HUES64 (cell line): ENCODE measurements around the gene TMEM117.
A peak's percentile ranks its signal among the peaks of the same experiment; 100 is the strongest.

Experiments used
- H3K27ac ChIP-seq: 2 replicates; pipeline ENCODE4 v1.7.0; 2013; ENCODE audit warnings: low read depth, low read length, inconsistent platforms
- H3K27me3 ChIP-seq: 2 replicates; pipeline ENCODE4 v1.6.1; 2013; ENCODE audit warnings: mild to moderate bottlenecking, low read length; ENCODE audit not compliant: insufficient read depth
- H3K36me3 ChIP-seq: 2 replicates; pipeline ENCODE4 v1.6.1; 2013; ENCODE audit warnings: mild to moderate bottlenecking, low read length; ENCODE audit not compliant: insufficient read depth
- H3K4me1 ChIP-seq: 2 replicates; pipeline ENCODE4 v1.6.1; 2013; ENCODE audit warnings: mild to moderate bottlenecking, low read length, moderate library complexity; ENCODE audit not compliant: insufficient read depth
- H3K4me3 ChIP-seq: 2 replicates; pipeline ENCODE4 v1.5.1; 2013; ENCODE audit warnings: mild to moderate bottlenecking, low read length, moderate library complexity
- H3K9ac ChIP-seq: 2 replicates; pipeline ENCODE4 v1.6.1; 2013; ENCODE audit warnings: mild to moderate bottlenecking, low read depth, low read length
- H3K9me3 ChIP-seq: 2 replicates; pipeline ENCODE4 v1.6.1; 2013; ENCODE audit warnings: low read depth, low read length; ENCODE audit not compliant: insufficient read depth
- WGBS: fragments of 150-250, 120-280 bp; methylation state at CpG from one replicate; pipeline ENCODE4 v1.1.7; 2013; ENCODE audit warnings: missing lambda C conversion rate; 5-methylcytosine and 5-hydroxymethylcytosine counted together

The TMEM117 gene

DNA sequence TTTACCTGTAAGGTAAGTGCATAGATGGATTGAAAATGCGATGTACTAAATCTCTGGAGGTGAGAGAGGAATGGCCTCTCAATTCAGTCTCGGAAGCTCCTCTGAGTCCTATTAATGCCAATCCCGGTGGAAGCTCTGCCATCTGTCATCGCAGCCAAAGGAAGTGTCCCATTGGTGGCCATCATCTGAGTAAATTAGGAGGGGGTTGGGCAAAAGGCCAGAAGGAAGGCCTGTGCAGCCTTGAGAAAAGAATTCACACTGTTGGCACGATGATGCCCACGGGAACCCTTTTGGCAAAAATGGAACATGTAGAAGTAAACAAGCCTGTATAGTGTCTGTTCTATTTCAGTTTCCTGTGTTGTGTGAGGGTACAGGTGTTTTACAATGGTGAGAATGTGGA, 545.5 kb downstream of the TMEM117 start:
- Histone ChIP-seq H3K4me1 (peaks cover 22% of the 10 kb centered on the region), H3K36me3 (no peaks in the 10 kb centered on the region), H3K27ac (no peak overlapping the region), H3K9me3 (no peaks in the 10 kb centered on the region), H3K4me3 (no peak overlapping the region), H3K27me3 (no peaks in the 10 kb centered on the region), H3K9ac (no peak overlapping the region)
- 95% methylated on average over 6 of the region's 6 CpGs for WGBS

DNA sequence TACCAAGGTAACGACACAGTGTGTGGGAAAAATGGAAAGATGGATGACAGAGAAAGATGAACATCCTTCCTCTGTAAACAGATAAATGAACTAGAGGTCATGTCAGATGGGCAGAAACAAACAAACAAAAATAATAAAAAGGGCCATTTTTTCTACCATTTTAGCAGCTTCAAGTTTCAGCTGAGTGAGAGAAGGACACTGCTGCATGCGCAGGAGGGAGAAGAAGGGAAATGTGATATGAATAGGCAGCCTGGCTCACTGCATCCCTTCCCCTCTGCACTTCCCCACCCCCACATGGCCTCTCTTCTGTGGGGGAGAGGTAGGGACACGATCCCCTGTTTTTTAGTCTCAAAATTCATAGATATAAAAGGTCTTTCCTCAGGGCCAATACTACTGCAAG, 548.3 kb downstream of the TMEM117 start:
- Histone ChIP-seq H3K4me1 (peaks cover 18% of the 10 kb centered on the region), H3K9me3 (no peaks in the 10 kb centered on the region), H3K27ac (no peak overlapping the region), H3K36me3 (no peaks in the 10 kb centered on the region), H3K27me3 (no peaks in the 10 kb centered on the region), H3K4me3 (no peak overlapping the region), H3K9ac (no peak overlapping the region)
- 78% methylated on average over 1 of the region's 3 CpGs for WGBS

GRCh38 chr12:44385964-44386363, 550.1 kb downstream of the TMEM117 start:
- no peak overlapping the region for H3K4me3 ChIP-seq
- no peaks in the 10 kb centered on the region for H3K36me3 ChIP-seq
- WGBS: 91% methylated on average over 4 of the region's 4 CpGs
- H3K9me3 ChIP-seq: no peaks in the 10 kb centered on the region
- H3K27me3 ChIP-seq: no peaks in the 10 kb centered on the region
- no peak overlapping the region for H3K9ac ChIP-seq
- H3K27ac ChIP-seq: no peak overlapping the region
- H3K4me1 ChIP-seq: peaks cover 4% of the 10 kb centered on the region; the same call in 1 of the 2 replicates

DNA sequence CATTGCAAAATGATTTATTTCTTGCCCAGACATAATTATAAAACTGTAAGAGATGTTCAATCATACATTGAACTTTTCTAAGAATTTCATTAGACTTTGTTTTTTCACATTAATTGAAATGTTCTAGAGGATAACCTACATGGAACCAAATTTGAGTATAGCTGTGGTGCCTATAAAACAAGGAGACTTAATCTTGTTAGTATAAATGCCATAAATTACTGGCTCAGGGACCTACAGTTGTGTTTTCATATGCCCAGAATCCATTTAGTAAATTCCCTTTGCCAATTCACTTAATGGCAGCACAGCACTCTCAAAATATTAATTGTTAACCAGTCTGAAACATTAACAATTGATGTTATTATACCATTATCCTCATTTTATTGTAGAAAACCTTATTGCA, 551.7 kb downstream of the TMEM117 start:
- Histone ChIP-seq H3K4me3 (no peak overlapping the region), H3K9me3 (no peaks in the 10 kb centered on the region), H3K27me3 (no peaks in the 10 kb centered on the region), H3K36me3 (no peaks in the 10 kb centered on the region), H3K9ac (no peak overlapping the region), H3K27ac (no peak overlapping the region), H3K4me1 (no peaks in the 10 kb centered on the region)

DNA sequence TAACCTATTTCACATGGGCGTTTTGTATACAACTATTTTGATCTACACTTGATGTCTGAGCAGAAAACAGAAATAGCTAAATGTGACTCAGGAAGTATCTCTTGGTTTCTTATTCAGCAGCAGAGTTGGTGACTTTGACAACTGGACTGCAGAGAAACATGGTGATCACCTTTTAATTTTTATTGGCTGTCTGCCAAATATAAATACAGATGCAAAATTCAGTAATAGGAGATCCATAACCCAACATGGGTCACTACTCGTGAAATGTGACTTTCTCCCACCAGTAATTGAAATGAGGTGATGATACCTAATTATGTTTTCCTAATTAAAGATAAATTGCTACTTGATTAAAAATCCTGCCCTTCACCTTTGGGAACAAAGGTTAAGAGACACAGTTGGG, 553.2 kb downstream of the TMEM117 start:
- H3K36me3 ChIP-seq: no peaks in the 10 kb centered on the region
- 100% methylated on average over 1 of the region's 2 CpGs for WGBS
- H3K4me3 ChIP-seq: no peak overlapping the region
- no peaks in the 10 kb centered on the region for H3K27me3 ChIP-seq
- H3K27ac ChIP-seq: no peak overlapping the region
- no peak overlapping the region for H3K9ac ChIP-seq
- H3K9me3 ChIP-seq: no peaks in the 10 kb centered on the region
- no peaks in the 10 kb centered on the region for H3K4me1 ChIP-seq

DNA sequence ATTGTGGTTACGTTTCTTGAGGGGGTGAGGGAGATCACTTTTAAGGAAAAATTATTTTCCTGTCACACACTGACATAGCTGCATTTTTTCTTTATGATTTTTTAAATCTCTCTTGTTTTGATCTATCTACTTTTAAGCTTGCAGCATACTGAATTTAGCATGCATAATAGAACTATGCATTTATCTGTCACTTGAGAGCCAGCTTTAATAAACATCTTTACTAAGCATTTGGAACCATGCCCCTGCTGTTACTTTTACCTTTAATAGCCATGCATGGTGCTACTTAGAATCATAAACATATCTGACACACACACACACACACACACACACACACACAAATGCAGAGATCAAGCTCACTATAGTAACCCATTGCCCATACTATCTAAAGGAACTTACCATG, 554.0 kb downstream of the TMEM117 start:
- Histone ChIP-seq H3K4me3 (no peak overlapping the region), H3K27me3 (no peaks in the 10 kb centered on the region), H3K27ac (no peak overlapping the region), H3K4me1 (no peaks in the 10 kb centered on the region), H3K36me3 (no peaks in the 10 kb centered on the region), H3K9ac (no peak overlapping the region), H3K9me3 (no peaks in the 10 kb centered on the region)
- WGBS: 100% methylated on average over 1 of the region's 1 CpG

- no peak overlapping the region for H3K27ac ChIP-seq
- H3K9ac ChIP-seq: no peak overlapping the region
- WGBS: 100% methylated on average over 2 of the region's 3 CpGs
- H3K9me3 ChIP-seq: no peaks in the 10 kb centered on the region
- no peak overlapping the region for H3K4me3 ChIP-seq
- H3K4me1 ChIP-seq: no peaks in the 10 kb centered on the region
- H3K36me3 ChIP-seq: no peaks in the 10 kb centered on the region
- H3K27me3 ChIP-seq: no peaks in the 10 kb centered on the region
These were observed 561.8 kb downstream of the TMEM117 start for GRCh38 chr12:44397631-44398030.

GRCh38 chr12:44403185-44403584, 567.3 kb downstream of the TMEM117 start:
- Histone ChIP-seq H3K4me3 (no peak overlapping the region), H3K9me3 (no peaks in the 10 kb centered on the region), H3K4me1 (peaks cover 18% of the 10 kb centered on the region), H3K9ac (no peak overlapping the region), H3K27me3 (no peaks in the 10 kb centered on the region), H3K27ac (no peak overlapping the region), H3K36me3 (no peaks in the 10 kb centered on the region)
- 98% methylated on average over 2 of the region's 2 CpGs for WGBS

DNA sequence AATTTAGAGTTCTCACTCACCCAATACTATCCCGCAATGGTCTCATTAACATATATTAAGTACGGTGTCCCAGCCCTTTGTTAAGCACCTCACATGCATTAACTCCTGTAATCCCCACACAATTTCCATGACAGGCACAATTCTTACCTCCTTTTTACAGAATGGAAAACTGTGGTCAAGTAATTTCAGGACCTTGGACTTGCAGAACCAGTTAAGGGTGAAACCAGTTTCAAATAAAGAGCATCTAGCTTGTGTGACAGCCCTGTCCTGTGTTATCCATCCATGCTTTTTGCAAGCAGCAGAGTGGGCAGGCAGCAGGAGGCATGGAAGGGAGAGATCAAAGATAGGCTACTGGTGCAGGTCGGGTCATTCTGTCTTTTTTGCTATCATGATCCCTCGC, 569.4 kb downstream of the TMEM117 start:
- H3K27me3 ChIP-seq: no peaks in the 10 kb centered on the region
- peaks cover 18% of the 10 kb centered on the region for H3K4me1 ChIP-seq
- H3K36me3 ChIP-seq: no peaks in the 10 kb centered on the region
- H3K9ac ChIP-seq: no peak overlapping the region
- WGBS: 29% methylated on average over 4 of the region's 4 CpGs
- H3K27ac ChIP-seq: peak overlapping the region; percentile 63; the same call in 1 of the 2 replicates
- no peak overlapping the region for H3K4me3 ChIP-seq
- no peaks in the 10 kb centered on the region for H3K9me3 ChIP-seq

- Histone ChIP-seq H3K27me3 (no peaks in the 10 kb centered on the region), H3K9me3 (no peaks in the 10 kb centered on the region), H3K27ac (no peak overlapping the region), H3K9ac (no peak overlapping the region), H3K36me3 (no peaks in the 10 kb centered on the region), H3K4me3 (no peak overlapping the region), H3K4me1 (no peaks in the 10 kb centered on the region)
- WGBS: 85% methylated on average over 1 of the region's 1 CpG
These were observed 586.7 kb downstream of the TMEM117 start for GRCh38 chr12:44422559-44422958.

GRCh38 chr12:44428825-44429224, 592.9 kb downstream of the TMEM117 start:
- H3K4me3 ChIP-seq: no peak overlapping the region
- no peaks in the 10 kb centered on the region for H3K36me3 ChIP-seq
- peaks cover 19% of the 10 kb centered on the region for H3K4me1 ChIP-seq
- H3K27me3 ChIP-seq: no peaks in the 10 kb centered on the region
- WGBS: 13% methylated on average over 2 of the region's 2 CpGs
- no peak overlapping the region for H3K9ac ChIP-seq
- no peaks in the 10 kb centered on the region for H3K9me3 ChIP-seq
- peak overlapping the region; percentile 66 for H3K27ac ChIP-seq

- H3K9me3 ChIP-seq: no peaks in the 10 kb centered on the region
- no peak overlapping the region for H3K4me3 ChIP-seq
- 91% methylated on average over 8 of the region's 10 CpGs for WGBS
- peaks cover 19% of the 10 kb centered on the region for H3K4me1 ChIP-seq
- H3K9ac ChIP-seq: no peak overlapping the region
- H3K36me3 ChIP-seq: no peaks in the 10 kb centered on the region
- H3K27ac ChIP-seq: no peak overlapping the region
- H3K27me3 ChIP-seq: no peaks in the 10 kb centered on the region
These were observed 595.9 kb downstream of the TMEM117 start for GRCh38 chr12:44431647-44432343.
